AG04450 (cell line): ENCODE data around the gene RFX2. TPM values are rescaled to one million over a fixed set of nuclear protein-coding genes. Genes with fewer than 3 reads are reported as not detected.
"Not testable (repeated sequence)": the region's sequence is repeated elsewhere in the genome, so short reads cannot be mapped to it uniquely, and the experiment has no call there.

Source experiments
- CTCF ChIA-PET: fragments of 300-600, 350-600 bp; formaldehyde crosslinking; extraction: SDS; loops from one replicate; lab custom pipeline; 2022; ENCODE audit warnings: antibody characterized with exemption, inconsistent platforms; lab: Charles Lee
- POLR2A ChIA-PET: fragments of 350-600 bp; formaldehyde crosslinking; extraction: SDS; loops from one replicate; lab custom pipeline; 2021; ENCODE audit warnings: antibody characterized with exemption, inconsistent platforms; lab: Yijun Ruan, JAX
- DNase-seq: peaks from one replicate; pipeline ENCODE4 v3.0.0-alpha.2; 2011; ENCODE audit warnings: low read depth, low spot score
- H3K27ac ChIP-seq: one replicate; pipeline ENCODE4 v1.5.1; 2012; ENCODE audit warnings: low read depth, low read length, control low read depth
- H3K27me3 ChIP-seq: one replicate; pipeline ENCODE4 v1.6.0; 2012; ENCODE audit warnings: low read length; ENCODE audit not compliant: control insufficient read depth, insufficient read depth
- H3K4me3 ChIP-seq: 2 replicates; pipeline ENCODE4 v1.5.1; 2011; ENCODE audit warnings: mild to moderate bottlenecking, low read depth, low read length, control low read depth
- H3K9me3 ChIP-seq: 2 replicates; pipeline ENCODE4 v1.5.1; 2012; ENCODE audit warnings: low read length; ENCODE audit not compliant: control insufficient read depth, insufficient read depth
- polyA plus RNA-seq: library from polyadenylated mRNA; depleted of rRNA; stranded (reverse); fragments of >200 nt; gene quantifications from 2 replicates; pipeline ENCODE4 v1.2.3, GENCODE V29; 2011
- TF ChIP-seq, protein P1 (sequence below): IDR thresholded peaks from 2 replicates; pipeline ENCODE4 v1.5.1; 2011; ENCODE audit warnings: low read depth, low read length, control low read depth, inconsistent platforms

Gene RFX2
- polyA plus RNA-seq, 1 experiment: 2.9 TPM

DNA sequence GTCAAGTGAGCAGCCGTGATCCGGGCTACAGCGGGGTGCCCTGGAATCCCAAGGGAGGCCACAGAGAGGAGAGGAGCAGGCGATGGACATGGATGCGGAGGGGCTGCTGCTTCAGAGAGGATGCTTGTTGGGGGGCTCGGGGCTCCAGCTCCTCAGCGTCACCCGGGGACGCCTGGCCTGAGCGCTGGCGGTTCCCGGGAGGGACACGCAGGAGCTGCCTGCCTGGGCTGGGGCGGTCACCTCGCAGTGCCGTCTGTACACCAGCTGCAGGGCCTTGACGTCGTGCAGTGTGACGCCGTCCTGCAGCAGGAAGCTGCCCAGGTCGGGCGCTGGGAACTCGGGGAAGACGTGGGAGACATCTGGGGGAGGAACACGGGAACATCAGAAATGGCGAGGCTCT, 102.4 kb downstream of the RFX2 start:
- Histone ChIP-seq H3K4me3 (no peak overlapping the region), H3K9me3 (no peaks in the 10 kb centered on the region; the same call in 1 of the 2 replicates), H3K27me3 (no peaks in the 10 kb centered on the region), H3K27ac (no peak overlapping the region)
- CTCF ChIA-PET: interaction anchor here (0.7 kb wide), 1 partner anchor 14 kb away, joined by 3 read pairs; no protein-coding TSS in a partner anchor
- POLR2A ChIA-PET: no interaction called here
- DNase-seq: no peak
- TF ChIP-seq, protein P1, sequence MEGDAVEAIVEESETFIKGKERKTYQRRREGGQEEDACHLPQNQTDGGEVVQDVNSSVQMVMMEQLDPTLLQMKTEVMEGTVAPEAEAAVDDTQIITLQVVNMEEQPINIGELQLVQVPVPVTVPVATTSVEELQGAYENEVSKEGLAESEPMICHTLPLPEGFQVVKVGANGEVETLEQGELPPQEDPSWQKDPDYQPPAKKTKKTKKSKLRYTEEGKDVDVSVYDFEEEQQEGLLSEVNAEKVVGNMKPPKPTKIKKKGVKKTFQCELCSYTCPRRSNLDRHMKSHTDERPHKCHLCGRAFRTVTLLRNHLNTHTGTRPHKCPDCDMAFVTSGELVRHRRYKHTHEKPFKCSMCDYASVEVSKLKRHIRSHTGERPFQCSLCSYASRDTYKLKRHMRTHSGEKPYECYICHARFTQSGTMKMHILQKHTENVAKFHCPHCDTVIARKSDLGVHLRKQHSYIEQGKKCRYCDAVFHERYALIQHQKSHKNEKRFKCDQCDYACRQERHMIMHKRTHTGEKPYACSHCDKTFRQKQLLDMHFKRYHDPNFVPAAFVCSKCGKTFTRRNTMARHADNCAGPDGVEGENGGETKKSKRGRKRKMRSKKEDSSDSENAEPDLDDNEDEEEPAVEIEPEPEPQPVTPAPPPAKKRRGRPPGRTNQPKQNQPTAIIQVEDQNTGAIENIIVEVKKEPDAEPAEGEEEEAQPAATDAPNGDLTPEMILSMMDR: no peak

DNA sequence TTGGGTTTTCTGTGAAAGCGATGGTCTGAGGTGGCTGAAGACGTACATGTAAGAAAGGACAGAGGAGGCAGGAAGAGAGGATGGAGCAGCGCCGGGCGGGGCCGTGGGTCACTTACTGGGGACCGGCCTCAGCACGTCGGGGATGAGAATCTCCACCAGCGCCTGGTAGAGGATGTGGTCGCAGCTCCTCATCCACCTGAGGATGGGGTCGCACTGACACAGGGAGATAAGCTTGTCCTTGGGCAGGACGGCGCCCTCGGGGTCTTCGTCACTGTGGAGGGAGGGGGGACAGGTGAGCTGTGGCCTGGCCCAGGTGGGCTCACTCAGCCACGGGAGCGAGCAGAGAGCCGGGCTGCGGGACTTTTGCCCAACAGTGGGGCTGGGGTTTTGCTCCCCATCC, 103.4 kb downstream of the RFX2 start:
- no peaks in the 10 kb centered on the region; the same call in 1 of the 2 replicates for H3K9me3 ChIP-seq
- POLR2A ChIA-PET: no interaction called here
- CTCF ChIA-PET: interaction anchor here (0.5 kb wide), 1 partner anchor 857 kb away, joined by 3 read pairs; no protein-coding TSS in a partner anchor
- no peak for DNase-seq
- TF ChIP-seq, protein P1: no peak
- no peak overlapping the region for H3K27ac ChIP-seq
- no peaks in the 10 kb centered on the region for H3K27me3 ChIP-seq
- H3K4me3 ChIP-seq: no peak overlapping the region

GRCh38 chr19:6006070-6006446, 104.2 kb downstream of the RFX2 start:
- POLR2A ChIA-PET: interaction anchor here (0.6 kb wide), 1 partner anchor 17 kb away, joined by 4 read pairs; no protein-coding TSS in a partner anchor
- H3K27me3 ChIP-seq, H3K27ac ChIP-seq, H3K9me3 ChIP-seq, H3K4me3 ChIP-seq, DNase-seq, CTCF ChIA-PET: not testable (repeated sequence)

DNA sequence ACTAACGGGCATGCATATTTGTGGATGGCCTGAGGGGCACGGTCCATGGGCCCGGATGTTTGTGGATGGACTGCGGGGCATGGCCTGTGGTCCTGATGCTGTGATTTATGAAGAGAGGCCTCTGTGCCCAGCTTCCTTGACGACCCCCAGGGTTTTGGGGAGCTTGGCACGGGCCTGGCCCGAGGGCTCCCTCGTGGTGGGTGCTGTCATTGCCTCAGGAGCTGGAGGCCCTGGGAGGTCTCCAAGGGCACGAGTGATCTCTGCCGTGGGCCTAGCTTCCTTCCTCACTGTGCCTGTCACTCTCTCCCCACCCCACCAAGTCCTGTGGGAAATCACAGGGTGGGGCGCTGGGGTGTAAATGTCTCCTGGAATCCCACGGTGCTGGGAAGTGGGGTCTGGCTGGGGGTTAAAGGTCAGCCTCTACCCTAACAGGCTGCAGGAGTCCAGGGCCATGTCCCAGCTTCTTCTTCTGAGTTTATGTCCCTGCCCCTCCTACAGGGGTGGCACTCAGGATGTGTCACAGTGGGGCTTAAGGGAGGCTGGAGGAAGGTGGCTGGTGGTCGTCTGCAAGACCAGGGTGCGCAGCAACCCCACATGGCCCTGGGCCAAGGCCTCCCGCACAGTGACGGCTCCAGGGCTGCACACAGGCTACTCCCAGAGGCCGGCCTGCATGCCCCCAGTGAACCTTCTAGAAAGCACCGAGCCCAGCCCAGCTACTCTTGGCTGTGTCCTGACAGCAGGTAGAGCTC, 104.8 kb downstream of the RFX2 start:
- Histone ChIP-seq H3K27ac (no peak overlapping the region), H3K4me3 (no peak overlapping the region), H3K27me3 (no peaks in the 10 kb centered on the region), H3K9me3 (no peaks in the 10 kb centered on the region; the same call in 1 of the 2 replicates)
- ChIA-PET CTCF (no interaction called here), POLR2A (interaction anchor here (0.6 kb wide), 1 partner anchor 17 kb away, joined by 4 read pairs; no protein-coding TSS in a partner anchor)
- TF ChIP-seq, protein P1: no peak
- no peak for DNase-seq

- Histone ChIP-seq H3K4me3 (no peak overlapping the region), H3K27ac (no peak overlapping the region), H3K27me3 (no peaks in the 10 kb centered on the region), H3K9me3 (no peaks in the 10 kb centered on the region; the same call in 1 of the 2 replicates)
- TF ChIP-seq, protein P1: no peak
- no peak for DNase-seq
- ChIA-PET POLR2A (no interaction called here), CTCF (no interaction called here)
These were observed 106.3 kb downstream of the RFX2 start for GRCh38 chr19:6003976-6004375.
